C4-2B (cell line): ENCODE measurements around the gene FITM2.

Experiments
- CTCF ChIP-seq: fragments of 450-650 bp; conservative IDR thresholded peaks from 2 replicates; pipeline ENCODE4 v1.5.1; 2017; ENCODE audit warnings: mild to moderate bottlenecking
- ZFX ChIP-seq: fragments of 450-650 bp; IDR thresholded peaks from 2 replicates; pipeline ENCODE4 v1.6.1; 2017

- no peak for TF ChIP-seq CTCF
- no peak for TF ChIP-seq ZFX
Measured at GRCh38 chr20:44331201-44331600, 20.2 kb upstream of the FITM2 start.
